GM10266 (cell line): Measurements from ENCODE around the gene TMEM181.

Source experiments
- DNase-seq: peaks from one replicate; pipeline ENCODE4 v3.0.0; 2012; ENCODE audit errors: extremely low spot score
- CTCF ChIP-seq: IDR thresholded peaks from 2 replicates; pipeline ENCODE4 v1.5.1; 2012; ENCODE audit warnings: mild to moderate bottlenecking, low read depth; ENCODE audit not compliant: control insufficient read depth, insufficient read depth; ENCODE audit errors: missing control alignments

TMEM181 gene

DNA sequence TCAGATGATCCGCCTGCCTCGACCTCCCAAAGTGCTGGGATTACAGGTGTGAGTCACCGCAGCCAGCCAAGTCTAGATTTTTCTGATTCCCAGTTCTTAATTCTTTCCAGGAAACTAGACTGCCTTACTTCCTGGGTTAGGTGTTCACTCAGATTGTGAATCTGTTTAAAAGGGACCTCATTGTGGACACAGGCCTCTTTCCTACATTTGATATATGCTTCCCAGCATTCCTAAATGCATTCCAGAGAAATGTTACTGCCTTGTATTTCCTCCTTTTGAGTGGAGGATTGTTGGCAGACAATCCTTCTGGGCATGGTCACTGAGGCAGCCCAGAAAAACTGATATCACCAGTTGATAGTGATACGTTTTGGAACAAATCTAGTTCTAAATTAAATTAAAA is 15.7 kb downstream of the TMEM181 start:
- TF ChIP-seq CTCF, result no peak
- DNase-seq, result no peak

- no peak for TF ChIP-seq CTCF
- no peak for DNase-seq
These were observed 24.4 kb downstream of the TMEM181 start for GRCh38 chr6:158584236-158584651.

DNA sequence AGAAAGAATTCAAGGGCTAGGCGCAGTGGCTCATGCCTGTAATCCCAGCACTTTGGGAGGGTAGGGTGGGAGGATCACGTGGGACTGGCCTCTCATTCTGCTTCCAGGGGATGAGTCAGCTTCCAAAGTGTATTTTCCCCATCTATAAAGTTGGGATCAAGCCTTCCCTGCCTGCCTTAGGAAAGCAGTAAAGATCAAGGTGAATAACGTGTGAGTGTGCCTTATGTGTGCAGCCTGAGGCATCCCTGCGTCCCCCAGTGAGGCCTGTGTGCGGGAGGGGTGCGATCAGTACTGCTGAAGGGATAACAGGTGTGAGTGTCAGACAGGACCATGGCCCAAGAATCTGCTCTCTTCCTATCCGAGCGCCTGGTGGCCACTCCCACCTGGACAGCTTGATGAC is 26.8 kb downstream of the TMEM181 start:
- TF ChIP-seq CTCF, result no peak
- no peak for DNase-seq

- DNase-seq, result no peak
- TF ChIP-seq CTCF, result no peak
These were observed 29.5 kb downstream of the TMEM181 start for GRCh38 chr6:158589366-158589765.

DNA sequence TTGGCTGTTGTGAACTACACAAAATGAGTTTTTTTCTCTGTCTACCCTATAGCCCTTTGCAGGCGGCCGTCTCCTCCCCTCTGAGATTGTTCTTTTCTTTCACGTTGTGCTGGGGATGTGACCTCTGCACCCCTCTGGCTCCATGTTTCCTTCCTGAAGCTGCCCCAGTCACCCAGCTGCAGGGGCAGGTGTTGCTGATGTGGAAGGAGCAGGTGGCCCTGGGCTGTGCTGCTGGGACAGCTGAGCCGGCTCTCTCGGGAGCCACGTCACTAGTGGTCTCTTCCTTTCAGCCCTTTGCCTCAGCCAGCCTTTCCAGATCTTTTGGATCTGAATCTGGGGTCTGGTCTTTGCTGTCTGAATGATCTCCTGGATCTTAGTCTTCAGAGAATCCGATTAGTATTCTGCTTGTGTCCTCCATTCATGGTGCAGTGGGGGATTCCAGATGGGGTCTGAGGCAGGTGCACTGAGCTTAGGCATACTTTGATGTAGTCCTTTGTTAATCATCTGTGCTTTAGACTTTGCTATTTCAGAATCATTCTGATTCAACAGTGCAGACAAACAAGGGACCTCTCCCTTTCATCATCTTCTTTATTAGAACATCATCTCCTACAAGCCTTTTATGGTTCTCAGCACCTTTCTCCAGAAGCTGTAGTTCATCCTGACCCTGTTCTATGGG is 31.4 kb downstream of the TMEM181 start:
- TF ChIP-seq CTCF, result no peak

GRCh38 chr6:158591810-158592209 is 31.9 kb downstream of the TMEM181 start:
- no peak for TF ChIP-seq CTCF

More for the DNA sequence above, 31.4 kb downstream of the TMEM181 start:
- DNase-seq, result no peak

DNA sequence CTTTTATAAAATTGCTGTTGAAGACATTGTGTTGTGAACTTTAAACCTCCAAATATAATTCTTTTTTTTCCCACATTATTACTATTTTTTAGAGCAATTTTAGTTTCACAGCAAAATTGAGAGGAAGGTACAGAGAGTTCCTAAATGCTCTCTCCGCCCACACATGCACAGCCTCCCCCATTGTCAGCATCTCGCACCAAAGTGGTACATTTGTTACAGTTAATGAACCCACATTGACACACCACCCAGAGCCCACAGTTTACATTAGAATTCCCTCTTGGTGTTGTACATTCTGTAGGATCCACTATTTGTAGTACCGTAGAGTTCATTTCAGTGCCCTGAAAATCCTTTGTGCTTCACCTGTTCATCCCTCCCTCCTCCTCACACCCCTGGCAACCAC is 33.8 kb downstream of the TMEM181 start:
- no peak for DNase-seq
- no peak for TF ChIP-seq CTCF

More at GRCh38 chr6:158591810-158592209, 31.9 kb downstream of the TMEM181 start:
- DNase-seq, result no peak
